ENCODE results near the gene KLHL6.

The KLHL6 gene

GRCh38 chr3:183448369-183449128, 107.0 kb downstream of the KLHL6 start:
- Histone ChIP-seq H3K9ac (ENCODE audit: low read length) (peak overlapping the region; percentile 64), H2AFZ (ENCODE audit: low read depth, low read length, severe bottlenecking) (peak overlapping the region; percentile 93), H3K9me2 (replicated peaks; ENCODE audit: insufficient read depth, low read length) (no peaks in the 10 kb centered on the region), H4K20me1 (ENCODE audit: low read depth, low read length) (no peaks in the 10 kb centered on the region), H3K27ac (ENCODE audit: low read depth, low read length) (no peak overlapping the region), H3K27me3 (ENCODE audit: low read length) (no peaks in the 10 kb centered on the region), H3K36me3 (ENCODE audit: low read length) (no peaks in the 10 kb centered on the region; the same call in 1 of the 2 replicates), H3K4me2 (ENCODE audit: low read depth, low read length, poor library complexity, severe bottlenecking) (peak overlapping the region; percentile 75), H3K4me3 (ENCODE audit: insufficient read depth, low read length, poor library complexity, severe bottlenecking) (peak overlapping the region; percentile 76), H3K9me3 (ENCODE audit: insufficient read depth, low read length) (peaks cover 7% of the 10 kb centered on the region; the same call in 1 of the 2 replicates), H3F3A (ENCODE audit: insufficient read depth) (peaks cover 9% of the 10 kb centered on the region; the same call in 1 of the 2 replicates), H3K79me2 (ENCODE audit: insufficient read depth, low read length) (no peaks in the 10 kb centered on the region)
- TF ChIP-seq EZH2phosphoT487 (conservative IDR thresholded peaks at IDR 0.05; ENCODE audit: low read length) (no peak), CTCF (IDR thresholded peaks at IDR 0.05; ENCODE audit: insufficient read depth, low read length, poor library complexity, severe bottlenecking) (no peak)

GRCh38 chr3:183447206-183448001, 108.1 kb downstream of the KLHL6 start:
- no peak for TF ChIP-seq EZH2phosphoT487 (conservative IDR thresholded peaks at IDR 0.05; ENCODE audit: low read length)
- no peak for TF ChIP-seq CTCF (IDR thresholded peaks at IDR 0.05; ENCODE audit: insufficient read depth, low read length, poor library complexity, severe bottlenecking)
- peaks cover 9% of the 10 kb centered on the region; the same call in 1 of the 2 replicates for H3F3A ChIP-seq (ENCODE audit: insufficient read depth)
- peaks cover 18% of the 10 kb centered on the region; the same call in 1 of the 2 replicates for H3K9me3 ChIP-seq (ENCODE audit: insufficient read depth, low read length)
- H3K4me3 ChIP-seq (ENCODE audit: insufficient read depth, low read length, poor library complexity, severe bottlenecking), result peak overlapping the region; percentile 76
- H3K9me2 ChIP-seq (replicated peaks; ENCODE audit: insufficient read depth, low read length), result no peaks in the 10 kb centered on the region
- H2AFZ ChIP-seq (ENCODE audit: low read depth, low read length, severe bottlenecking), result peak overlapping the region; percentile 93
- no peak overlapping the region for H3K27ac ChIP-seq (ENCODE audit: low read depth, low read length)
- no peaks in the 10 kb centered on the region for H3K79me2 ChIP-seq (ENCODE audit: insufficient read depth, low read length)
- H3K4me2 ChIP-seq (ENCODE audit: low read depth, low read length, poor library complexity, severe bottlenecking), result peak overlapping the region; percentile 75
- H4K20me1 ChIP-seq (ENCODE audit: low read depth, low read length), result no peaks in the 10 kb centered on the region
- H3K36me3 ChIP-seq (ENCODE audit: low read length), result no peaks in the 10 kb centered on the region; the same call in 1 of the 2 replicates
- H3K9ac ChIP-seq (ENCODE audit: low read length), result peak overlapping the region; percentile 64
- H3K27me3 ChIP-seq (ENCODE audit: low read length), result no peaks in the 10 kb centered on the region

- Histone ChIP-seq H3K36me3 (ENCODE audit: low read length) (no peaks in the 10 kb centered on the region; the same call in 1 of the 2 replicates), H3K4me3 (ENCODE audit: insufficient read depth, low read length, poor library complexity, severe bottlenecking) (peak overlapping the region; percentile 76), H3K9ac (ENCODE audit: low read length) (peak overlapping the region; percentile 64), H3K9me3 (ENCODE audit: insufficient read depth, low read length) (peaks cover 18% of the 10 kb centered on the region; the same call in 1 of the 2 replicates), H3F3A (ENCODE audit: insufficient read depth) (peaks cover 9% of the 10 kb centered on the region; the same call in 1 of the 2 replicates), H3K4me2 (ENCODE audit: low read depth, low read length, poor library complexity, severe bottlenecking) (peak overlapping the region; percentile 75), H3K27me3 (ENCODE audit: low read length) (no peaks in the 10 kb centered on the region), H4K20me1 (ENCODE audit: low read depth, low read length) (no peaks in the 10 kb centered on the region), H3K79me2 (ENCODE audit: insufficient read depth, low read length) (no peaks in the 10 kb centered on the region), H2AFZ (ENCODE audit: low read depth, low read length, severe bottlenecking) (peak overlapping the region; percentile 93), H3K9me2 (replicated peaks; ENCODE audit: insufficient read depth, low read length) (no peaks in the 10 kb centered on the region), H3K27ac (ENCODE audit: low read depth, low read length) (no peak overlapping the region)
- TF ChIP-seq EZH2phosphoT487 (conservative IDR thresholded peaks at IDR 0.05; ENCODE audit: low read length) (no peak), CTCF (IDR thresholded peaks at IDR 0.05; ENCODE audit: insufficient read depth, low read length, poor library complexity, severe bottlenecking) (no peak)
Measured at GRCh38 chr3:183446838-183447205, 108.7 kb downstream of the KLHL6 start.

All from SU-DHL-6 (cell line).